Measurements from ENCODE around the gene SPIC.

DNA sequence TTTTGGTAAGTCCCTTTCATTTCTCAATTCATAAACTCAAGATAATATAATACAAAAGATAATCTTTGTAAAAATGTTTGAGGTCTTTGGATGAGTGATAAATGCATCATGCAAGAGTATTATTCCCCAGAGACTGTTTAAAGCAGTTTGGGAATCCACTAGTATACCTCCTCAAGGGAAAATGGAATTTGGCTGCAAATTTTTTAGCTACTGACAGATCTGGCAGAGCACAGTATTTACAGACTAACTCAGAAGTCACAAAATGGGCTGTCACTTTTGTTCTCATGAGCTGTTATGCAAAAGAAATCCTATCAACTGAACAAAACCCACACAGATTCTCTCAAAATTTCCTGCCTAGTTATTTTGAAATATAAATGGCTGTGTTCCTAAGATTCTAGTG, 9.9 kb downstream of the SPIC start:
- TF ChIP-seq NR1H2 (CRISPR knock-in tag; IDR thresholded peaks at IDR 0.05; ENCODE audit: borderline replicate concordance, low read depth) (no peak), ZNF558 (CRISPR knock-in tag; IDR thresholded peaks at IDR 0.05; ENCODE audit: borderline replicate concordance) (no peak), JUNB (CRISPR knock-in tag; IDR thresholded peaks at IDR 0.05; ENCODE audit: borderline replicate concordance) (no peak), GABPB1 (CRISPR knock-in tag; IDR thresholded peaks at IDR 0.05) (no peak), ZNF24 (IDR thresholded peaks at IDR 0.05) (no peak), CREB1 (IDR thresholded peaks at IDR 0.05) (no peak), CREB1 (CRISPR knock-in tag; IDR thresholded peaks at IDR 0.05) (no peak), ZNF567 (CRISPR knock-in tag; IDR thresholded peaks at IDR 0.05; ENCODE audit: borderline replicate concordance) (no peak), ZNF331 (CRISPR knock-in tag; IDR thresholded peaks at IDR 0.05) (no peak), CTCF (CRISPR knock-in tag; IDR thresholded peaks at IDR 0.05) (no peak)
- TF ChIP-seq, protein P1, sequence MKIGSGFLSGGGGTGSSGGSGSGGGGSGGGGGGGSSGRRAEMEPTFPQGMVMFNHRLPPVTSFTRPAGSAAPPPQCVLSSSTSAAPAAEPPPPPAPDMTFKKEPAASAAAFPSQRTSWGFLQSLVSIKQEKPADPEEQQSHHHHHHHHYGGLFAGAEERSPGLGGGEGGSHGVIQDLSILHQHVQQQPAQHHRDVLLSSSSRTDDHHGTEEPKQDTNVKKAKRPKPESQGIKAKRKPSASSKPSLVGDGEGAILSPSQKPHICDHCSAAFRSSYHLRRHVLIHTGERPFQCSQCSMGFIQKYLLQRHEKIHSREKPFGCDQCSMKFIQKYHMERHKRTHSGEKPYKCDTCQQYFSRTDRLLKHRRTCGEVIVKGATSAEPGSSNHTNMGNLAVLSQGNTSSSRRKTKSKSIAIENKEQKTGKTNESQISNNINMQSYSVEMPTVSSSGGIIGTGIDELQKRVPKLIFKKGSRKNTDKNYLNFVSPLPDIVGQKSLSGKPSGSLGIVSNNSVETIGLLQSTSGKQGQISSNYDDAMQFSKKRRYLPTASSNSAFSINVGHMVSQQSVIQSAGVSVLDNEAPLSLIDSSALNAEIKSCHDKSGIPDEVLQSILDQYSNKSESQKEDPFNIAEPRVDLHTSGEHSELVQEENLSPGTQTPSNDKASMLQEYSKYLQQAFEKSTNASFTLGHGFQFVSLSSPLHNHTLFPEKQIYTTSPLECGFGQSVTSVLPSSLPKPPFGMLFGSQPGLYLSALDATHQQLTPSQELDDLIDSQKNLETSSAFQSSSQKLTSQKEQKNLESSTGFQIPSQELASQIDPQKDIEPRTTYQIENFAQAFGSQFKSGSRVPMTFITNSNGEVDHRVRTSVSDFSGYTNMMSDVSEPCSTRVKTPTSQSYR (CRISPR knock-in tag; IDR thresholded peaks at IDR 0.05; ENCODE audit: borderline replicate concordance): no peak

Measured in HepG2 (cell line).